ENCODE results near the gene PRKX.
"Not testable (repeated sequence)": the region's sequence is repeated elsewhere in the genome, so short reads cannot be mapped to it uniquely, and the experiment has no call there.

Gene PRKX

GRCh38 chrX:3639858-3640631, 73.4 kb downstream of the PRKX start:
- not testable (repeated sequence) for DNase-seq

DNA sequence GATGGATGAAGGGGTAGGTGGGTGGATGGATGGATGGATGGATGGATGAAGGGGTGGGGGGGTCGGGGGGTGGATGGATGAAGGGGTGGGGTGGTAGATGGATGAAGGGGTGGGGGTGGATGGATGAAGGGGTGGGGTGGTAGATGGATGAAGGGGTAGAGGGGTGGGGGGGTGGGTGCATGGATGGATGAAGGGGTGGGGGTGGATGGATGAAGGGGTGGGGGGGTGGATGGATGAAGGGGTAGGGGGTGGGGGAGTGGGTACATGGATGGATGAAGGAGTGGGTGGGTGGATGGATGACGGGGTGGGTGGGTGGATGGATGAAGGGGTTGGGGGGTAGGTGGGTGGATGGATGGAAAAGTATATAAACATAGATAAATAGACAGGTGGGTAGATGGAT, 74.2 kb downstream of the PRKX start:
- no peak for DNase-seq

DNA sequence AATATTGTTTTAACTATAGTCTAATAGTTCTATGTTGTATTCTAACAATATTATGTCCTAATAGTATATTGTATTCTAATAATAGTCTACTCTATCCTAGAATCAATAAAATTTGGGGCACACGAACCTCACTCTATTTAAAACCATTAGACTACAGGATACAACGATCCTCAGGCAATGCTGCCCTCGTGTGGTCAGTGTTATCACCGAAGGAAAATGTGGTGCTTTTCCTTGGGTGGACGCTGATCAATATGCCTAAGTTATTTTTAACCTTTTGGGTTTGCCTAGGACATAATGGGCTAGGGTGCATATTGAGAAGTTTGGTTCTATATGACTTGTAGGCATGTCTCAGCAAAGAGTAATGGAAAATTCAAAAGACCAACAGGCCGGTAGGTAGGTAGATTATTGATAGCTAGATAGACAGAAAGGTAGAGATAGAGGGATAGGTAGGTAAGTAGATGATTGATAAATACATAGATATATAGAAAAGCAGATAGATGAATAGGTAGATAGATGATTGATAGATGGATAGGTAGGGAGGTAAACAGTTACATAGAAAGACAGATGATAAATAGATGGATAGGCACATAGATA, 75.1 kb downstream of the PRKX start:
- DNase-seq, result peak; percentile 12 to 40

GRCh38 chrX:3636803-3637202, 76.6 kb downstream of the PRKX start:
- DNase-seq, result no peak

DNA sequence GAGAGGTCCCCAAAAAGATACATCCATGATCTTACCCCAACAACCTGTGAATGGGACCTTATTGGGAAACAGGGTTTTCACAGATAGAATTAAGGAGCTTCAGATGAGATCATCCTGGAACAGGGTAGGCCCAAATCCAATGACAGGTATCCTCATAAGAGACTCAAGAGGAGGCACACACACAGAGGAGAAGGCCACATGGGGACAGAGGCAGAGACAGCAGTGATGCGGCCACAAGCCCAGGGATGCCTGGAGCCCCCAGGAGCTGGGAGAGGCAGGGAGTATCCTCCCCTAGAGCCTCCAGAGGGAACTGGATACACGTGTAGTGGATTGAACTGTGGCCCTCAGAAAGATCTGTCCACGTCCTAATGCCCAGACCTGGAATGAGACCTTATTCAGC, 82.3 kb downstream of the PRKX start:
- no peak for DNase-seq

DNA sequence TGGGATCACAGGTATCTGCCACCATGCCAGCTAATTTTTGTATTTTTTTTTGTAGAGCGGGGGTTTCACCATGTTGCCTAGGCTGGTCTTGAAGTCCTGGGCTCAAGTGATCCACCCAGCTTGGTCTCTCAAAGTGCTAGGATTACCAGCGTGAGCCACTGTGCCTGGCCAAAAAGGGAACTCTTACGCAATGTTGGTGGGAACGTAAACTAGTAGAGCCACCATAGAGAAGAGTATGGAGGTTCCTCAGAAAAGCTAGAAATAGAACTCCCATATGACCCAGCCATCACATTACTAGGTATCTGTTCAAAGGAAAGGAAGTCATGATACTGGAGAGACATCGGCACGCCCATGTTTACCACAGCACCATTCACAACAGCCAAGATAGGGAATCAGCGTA, 85.9 kb downstream of the PRKX start:
- DNase-seq, result no peak

DNA sequence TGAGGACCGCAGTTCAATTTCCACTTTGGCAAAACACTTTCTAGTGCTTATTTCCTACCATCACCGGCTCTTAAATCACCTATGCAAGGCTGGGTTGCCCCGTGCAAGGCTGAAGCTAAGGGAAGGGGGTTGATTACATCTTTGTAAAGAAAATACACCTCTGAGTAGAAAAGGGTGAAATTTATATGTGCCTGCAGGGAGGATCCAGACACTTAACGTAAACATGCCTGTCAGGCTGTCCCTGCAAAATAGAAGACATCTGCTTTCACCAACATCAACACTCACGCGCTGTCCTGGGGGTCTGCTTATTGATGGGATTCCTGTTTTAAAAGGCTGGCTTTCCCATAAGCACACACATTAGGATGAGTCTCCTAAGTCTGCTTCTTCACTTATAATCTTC, 92.0 kb downstream of the PRKX start:
- DNase-seq, result no peak

GRCh38 chrX:3611744-3612143, 101.7 kb downstream of the PRKX start:
- DNase-seq, result not testable (repeated sequence)

DNA sequence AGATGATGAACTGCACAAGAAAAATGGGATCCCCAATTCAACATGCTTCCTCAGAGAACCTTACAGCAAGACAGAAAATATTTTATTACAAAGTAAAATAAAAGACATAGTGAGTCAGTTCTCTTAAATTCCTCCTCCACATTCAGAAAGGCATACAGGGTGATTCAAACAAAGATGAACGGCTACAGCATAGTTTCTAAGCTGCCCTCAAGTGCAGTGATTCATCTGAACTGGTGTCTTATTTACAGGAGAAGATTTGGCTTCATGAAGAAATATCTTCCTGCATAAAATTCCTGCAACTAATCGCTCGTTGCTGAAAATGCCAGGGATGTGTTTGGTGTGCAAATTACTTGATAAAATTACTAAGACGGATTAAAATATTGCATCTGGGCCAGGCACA, 103.6 kb downstream of the PRKX start:
- no peak for DNase-seq

GRCh38 chrX:3603026-3603661, 110.3 kb downstream of the PRKX start:
- DNase-seq, result no peak

GRCh38 chrX:3599802-3600430, 113.5 kb downstream of the PRKX start:
- no peak for DNase-seq

DNA sequence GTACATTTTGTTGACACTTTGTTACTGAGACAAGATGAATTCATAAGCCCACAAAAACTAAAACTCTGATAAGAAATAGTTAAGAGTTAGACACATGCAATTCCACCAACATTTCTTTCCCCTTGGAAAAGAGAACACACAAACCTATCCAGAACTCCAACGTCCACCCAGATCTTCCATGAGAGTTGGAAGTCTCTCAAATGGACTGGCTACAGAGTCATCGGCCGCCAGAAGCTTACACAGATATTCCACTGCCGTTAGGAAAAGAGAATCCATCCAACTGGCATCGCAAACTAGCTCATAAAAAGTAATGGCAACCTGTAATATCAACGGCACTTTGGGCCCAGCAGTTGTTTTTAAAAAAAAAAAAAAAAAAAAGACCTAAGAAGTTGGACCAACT, 114.7 kb downstream of the PRKX start:
- no peak for DNase-seq

DNA sequence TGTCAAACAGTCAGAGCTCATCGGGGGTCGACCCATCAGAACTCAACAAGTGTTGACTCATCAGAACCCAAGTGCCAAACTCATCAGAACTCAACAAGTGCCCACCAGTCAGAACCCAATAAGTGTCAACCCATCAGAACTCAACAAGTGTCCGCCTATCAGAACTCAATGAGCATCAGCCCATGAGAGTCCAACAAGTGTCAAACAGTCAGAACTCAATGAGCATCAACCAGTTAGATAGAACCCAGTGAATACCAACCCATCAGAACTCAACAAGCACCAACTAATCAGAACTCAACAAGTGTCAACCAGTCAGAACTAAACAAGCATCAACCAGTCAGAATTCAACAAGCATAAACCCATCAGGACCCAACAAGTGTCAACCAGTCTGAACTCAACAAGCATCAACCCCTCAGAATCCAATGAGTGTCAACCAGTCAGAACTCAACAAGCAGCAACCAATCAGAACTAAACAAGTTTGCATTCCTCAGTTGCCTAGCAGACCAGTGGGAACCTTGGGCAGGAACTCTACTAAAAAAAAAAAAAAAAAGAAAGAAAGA, 115.3 kb downstream of the PRKX start:
- no peak for DNase-seq

DNA sequence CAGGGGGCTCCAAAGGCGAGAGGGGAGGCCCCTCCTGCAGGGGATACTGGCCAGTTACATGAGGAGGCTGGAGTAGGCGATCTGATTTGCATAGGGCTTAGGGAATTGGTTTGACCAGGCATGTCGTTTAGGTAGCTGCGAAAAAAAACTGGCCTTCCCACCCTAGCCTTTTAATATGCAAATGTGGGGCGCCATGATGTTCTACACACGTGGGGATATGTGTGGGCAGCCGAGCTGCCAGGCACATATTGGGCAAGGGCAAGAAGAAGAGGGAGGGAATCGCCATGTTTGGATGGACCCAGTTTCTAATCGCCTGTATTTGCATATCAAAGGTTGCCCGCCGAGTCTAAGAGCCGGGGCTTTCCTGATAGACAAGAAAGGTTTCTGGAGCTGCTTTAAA, 121.3 kb downstream of the PRKX start:
- DNase-seq, result no peak

GRCh38 chrX:3589474-3589873, 124.0 kb downstream of the PRKX start:
- no peak for DNase-seq

GRCh38 chrX:3585719-3586118, 127.7 kb downstream of the PRKX start:
- no peak for DNase-seq

DNA sequence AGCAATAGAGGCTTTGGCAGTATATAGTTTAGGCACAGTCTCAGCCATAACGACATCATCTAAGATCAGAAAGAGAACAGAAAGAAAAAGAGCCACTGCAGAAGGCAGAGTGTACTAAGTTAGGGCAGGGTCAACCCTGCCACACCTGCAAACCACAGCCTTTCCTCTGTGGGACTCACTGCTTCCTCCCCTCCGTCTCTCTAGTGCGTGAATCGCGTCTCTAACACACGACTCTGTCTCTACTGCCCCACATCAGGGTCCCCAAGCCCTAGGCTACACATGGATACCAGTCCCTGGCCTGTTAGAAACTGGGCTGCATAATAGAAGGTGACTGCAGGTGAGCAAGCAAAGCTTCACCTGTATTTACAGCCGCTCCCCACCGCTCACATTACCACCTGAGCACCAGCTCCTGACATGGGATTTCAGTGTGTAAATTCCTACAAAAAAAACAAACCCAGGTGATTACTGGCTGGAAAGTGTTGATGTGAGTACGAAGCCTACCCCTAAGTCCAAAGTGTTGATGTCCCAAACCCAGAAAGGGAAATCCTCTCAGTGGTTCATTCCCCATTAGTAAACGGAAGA, 128.9 kb downstream of the PRKX start:
- no peak for DNase-seq

- DNase-seq, result no peak
Measured at GRCh38 chrX:3582451-3582850, 131.0 kb downstream of the PRKX start.

- DNase-seq, result no peak
Measured at GRCh38 chrX:3581609-3582108, 131.8 kb downstream of the PRKX start.

DNA sequence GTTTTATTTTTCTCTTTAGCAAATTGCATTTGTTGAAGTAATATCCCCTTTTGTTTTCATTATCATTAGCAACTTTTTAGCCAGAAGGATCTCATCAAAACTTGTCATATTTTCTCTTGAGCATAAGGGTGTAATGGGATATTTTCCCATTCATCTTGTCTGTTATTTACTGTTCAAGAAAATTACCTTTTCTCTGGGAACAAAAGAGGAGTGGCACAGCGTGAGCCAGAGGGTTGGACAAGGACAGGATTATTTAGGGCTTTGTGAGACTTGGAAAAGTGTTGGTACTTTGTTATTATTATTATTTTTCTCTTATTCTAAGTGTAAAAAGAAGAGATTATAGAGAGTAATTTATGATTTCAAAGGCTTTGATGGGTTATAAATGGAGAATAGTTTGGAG, 135.9 kb downstream of the PRKX start:
- no peak for DNase-seq

DNA sequence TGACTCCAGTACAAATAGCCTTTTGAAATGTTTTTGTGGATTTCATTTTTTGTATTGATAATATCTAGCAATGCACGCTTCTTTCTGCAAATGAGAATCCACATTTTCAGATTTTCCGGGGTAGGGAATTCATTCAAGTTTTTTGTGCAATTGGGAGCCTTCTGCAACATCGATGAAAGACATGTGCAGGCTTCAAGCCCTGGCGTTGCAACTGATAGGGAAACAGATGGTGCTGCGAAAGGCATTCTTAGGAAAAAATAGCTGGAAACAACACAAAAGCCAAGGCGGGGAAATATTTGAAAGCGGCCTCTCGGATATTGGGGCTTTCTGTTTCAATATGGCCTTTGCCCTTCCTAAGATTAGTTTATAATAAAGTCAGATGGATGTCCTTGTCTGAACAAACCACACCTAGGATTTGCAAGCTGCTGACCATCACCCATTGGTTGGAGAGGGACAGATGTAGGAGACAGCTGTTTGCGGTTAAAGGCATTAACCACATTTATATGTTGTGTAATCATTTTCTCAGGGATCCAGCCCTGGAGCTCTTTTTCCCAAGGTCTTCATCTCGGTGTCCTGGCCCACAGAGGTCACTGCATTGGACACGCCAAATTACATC, 136.5 kb downstream of the PRKX start:
- no peak for DNase-seq

GRCh38 chrX:3567686-3568085, 145.8 kb downstream of the PRKX start:
- DNase-seq, result no peak

- no peak for DNase-seq
Measured at GRCh38 chrX:3563451-3563850, 150.0 kb downstream of the PRKX start.
